Effector CD4-positive, alpha-beta T cell (primary cell): Measurements from ENCODE around the gene TTBK1.

ENCODE experiments used
- DNase-seq: peaks from one replicate; pipeline ENCODE4 v3.0.0-alpha.2; 2020

The TTBK1 gene

DNA sequence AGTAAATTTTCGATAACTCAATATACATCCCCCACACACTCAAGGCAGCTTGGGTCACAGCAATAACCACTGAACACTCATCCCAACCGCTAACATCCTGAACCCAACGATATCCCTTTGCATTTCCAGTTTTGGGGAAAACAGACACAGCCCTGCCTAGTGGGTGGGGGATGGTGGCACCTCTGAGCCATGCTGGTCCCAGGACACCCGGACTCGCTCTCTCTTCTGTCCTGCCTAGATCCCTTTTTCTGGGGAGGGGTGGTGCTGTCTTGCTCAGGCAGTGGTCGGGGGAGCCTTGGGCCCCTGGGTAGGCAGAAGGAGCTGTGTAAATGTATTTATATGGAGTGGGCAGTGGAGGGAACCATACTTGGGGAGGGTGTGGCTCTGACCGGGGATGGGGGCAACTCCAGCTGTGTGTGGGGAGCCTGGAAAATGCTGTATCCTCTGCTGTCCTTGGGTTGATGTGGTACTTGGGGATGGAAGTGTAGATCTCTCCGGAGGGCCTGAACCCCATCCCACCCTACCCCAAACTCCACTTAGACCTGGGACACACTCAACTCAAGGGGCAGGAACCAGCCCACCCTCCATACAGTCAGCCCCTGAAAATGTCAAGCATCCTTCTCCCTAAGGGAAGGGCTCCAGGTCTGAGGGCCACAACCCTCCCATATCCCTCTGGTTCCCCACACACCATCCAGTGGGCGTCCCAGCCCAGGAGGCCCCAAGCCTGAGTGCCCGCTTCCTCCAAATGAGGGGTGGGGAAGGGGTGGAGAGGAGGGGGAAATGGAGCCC, 31.0 kb downstream of the TTBK1 start:
- no peak for DNase-seq

DNA sequence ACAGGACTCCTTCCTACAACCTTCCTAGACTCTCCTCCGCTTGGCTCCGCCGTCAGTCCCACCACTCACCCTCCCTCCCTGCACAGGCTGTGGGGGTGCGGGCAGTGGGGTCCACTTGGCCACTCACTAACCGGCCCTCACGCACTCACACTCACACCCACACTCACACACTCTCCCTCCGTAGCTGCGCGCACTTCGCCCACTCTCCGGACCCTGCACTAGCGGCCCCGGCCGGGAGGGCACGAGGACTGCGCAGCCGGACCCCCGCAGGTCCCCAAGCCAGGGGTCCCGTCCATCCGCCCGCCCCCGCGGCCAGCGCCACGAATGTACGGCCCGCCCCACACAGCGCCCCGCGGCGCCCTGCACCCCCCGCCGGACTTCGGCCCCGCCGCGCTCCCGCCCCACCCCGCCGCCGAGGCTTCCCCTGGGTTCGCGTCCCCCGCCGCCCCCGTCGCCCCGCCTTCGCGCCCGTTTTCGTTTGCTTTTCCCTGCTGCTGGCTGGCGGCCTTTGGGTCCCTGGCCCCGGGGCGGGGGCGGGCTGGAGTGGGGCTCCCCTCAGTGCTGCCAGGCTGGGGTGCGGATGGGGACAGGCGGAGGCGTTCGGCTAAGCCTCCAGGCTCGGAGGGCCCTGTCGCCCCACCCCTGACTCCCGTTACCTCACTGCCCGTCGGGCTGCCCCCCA, 31.8 kb downstream of the TTBK1 start:
- DNase-seq: no peak

DNA sequence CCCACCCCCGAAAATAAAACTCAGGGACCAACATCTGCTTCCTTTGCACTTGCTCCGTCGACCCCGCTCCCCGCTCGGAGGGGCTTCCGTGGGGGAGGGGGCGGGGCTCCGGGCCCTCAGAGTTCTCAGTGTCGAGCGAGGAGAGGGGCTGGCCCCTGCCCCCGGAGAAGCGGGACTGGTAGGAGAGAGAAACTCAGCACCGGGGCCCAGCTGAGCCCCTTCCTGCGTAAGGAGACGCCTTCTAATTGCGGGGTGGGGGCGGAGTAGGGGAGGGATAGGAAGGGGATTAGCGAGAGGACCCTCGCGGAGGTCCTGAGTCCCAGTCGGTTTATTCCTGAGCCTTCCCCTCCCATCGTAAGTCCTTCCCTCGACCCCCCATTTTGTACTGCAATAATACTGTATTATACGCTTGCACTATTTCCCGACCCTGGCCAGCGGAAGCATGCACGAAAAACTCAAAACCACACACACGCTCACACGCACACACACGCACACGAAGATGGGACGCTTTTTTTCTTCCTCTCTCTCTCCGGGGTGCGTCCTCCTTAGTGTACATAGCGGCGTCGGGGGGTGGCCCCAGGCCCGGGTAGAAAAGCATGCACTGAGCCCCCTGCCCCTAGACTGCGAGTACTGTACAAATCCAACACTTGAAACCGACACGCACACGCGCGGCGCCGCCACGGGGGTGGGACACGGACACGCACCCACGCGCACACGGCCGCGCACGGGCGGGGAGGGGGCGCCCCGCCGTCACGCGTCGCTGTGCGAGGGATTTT, 32.7 kb downstream of the TTBK1 start:
- no peak for DNase-seq

DNA sequence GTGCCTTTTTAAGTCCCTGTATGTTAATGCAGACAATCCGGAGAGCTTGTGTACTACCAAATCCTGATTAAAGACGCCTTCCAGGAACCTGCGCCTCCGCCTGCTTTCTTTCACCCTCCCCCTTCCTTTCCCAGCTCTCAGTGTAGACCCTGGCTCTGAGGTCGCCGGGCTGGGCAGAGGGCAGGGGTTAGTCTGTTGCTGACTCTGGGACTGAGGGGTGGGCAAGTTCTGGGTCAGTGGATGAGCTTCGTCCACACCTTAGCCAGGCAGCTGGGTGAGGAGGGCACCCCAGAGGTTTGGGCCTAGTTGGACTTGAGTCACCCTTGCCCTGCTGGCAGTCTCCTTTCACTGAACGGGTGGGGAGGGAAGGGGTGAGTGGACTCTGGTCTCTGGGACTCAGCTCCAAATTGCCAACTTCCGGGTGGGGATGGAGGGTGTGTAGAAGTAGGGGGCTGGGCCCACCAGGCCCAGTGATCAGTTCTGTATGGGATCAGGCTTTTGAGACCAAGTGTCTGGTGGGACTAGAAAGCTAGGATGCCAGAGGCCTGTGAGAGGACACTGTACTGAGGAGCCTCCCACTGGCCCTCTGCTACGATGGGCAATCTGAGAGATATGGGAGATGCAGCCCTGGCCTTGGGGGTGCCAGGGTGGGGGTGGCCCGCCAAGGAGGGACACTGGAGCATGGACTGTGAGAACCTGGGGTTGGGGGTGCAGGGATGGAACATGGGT, 33.5 kb downstream of the TTBK1 start:
- DNase-seq: no peak

DNA sequence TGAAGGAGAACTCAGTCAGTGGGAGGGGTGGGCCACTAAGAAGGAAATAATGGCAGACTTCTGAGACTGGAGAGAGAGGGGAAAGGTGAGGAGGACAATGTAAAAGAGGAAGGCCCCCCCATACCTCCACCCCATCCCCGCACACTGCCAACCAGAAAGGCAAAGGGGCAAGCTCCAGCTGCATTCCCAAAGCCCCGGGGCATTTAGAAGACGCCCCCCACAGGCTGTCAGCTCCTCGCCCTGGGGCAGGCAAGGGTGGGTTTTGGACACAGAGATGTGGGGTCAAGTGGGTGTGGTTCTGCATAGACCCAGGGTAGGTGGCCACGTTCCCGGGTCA, 34.0 kb downstream of the TTBK1 start:
- no peak for DNase-seq

DNA sequence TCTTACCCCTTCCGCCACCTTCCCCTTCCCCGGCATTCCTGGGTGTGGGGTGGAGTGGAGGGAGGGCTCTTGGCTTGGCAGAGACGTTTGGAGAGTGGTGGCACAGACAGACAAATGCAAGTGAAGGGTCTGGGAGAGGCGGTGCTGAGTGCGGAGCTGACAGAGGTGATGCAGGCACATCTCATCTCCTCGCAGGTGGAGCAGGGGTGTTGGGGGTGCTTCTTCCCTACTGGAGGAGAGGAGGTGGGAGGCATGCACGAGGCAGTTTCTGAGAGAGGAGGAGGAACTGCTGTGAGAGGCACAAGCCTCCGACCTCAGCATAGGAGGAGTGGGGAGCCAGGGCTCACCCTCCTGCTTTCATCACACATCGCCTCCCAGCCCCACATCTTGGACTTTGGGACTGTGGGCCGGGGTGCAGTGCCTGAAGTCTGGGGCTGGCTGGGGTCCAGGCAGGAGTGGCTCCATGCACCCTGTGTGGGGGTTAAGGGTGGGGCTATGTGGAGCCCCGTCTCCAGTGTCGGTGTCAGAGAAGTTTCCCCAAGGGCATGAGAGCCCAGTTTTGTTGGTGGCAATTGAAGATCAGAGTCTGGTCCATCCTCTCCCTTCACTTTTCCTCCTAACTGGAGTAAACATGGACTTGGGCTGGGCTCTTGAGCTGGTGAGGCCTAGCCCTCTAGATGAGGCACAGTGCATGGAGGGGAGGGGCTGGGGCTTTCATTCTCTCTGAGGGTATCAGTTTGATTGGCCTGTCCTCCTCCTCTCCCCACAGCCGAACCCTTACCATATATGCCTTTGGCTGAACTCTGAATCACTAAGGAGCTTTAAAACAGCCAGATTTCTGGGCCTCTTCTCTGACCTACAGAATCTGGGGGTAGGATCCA, 34.6 kb downstream of the TTBK1 start:
- no peak for DNase-seq

DNA sequence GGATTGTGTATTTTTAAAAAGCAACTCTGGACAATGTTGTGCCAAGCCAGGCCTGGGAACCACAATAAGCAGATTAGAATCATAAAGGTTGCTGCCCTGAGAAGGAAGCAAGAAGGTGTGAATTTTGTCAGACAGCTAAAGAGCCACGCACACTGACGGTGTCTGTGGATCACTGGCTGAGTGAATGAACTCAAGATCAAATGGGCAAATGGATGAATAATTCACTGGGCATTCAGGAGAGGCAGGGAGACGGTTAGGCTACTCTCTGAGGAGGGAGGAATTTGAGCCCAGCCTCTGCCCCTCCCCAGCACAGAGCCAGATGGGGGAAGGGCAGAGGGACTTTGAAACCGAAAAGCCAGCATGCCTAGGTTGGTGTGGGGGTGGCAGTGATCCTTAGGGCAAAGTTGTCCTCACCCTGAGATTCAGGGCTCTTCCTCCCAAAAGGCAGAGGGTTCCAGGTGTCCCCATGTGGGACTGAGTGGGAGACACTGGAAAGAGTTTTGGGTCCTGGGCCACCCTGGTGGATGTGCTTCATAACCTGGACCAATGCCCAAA, 35.3 kb downstream of the TTBK1 start:
- no peak for DNase-seq

DNA sequence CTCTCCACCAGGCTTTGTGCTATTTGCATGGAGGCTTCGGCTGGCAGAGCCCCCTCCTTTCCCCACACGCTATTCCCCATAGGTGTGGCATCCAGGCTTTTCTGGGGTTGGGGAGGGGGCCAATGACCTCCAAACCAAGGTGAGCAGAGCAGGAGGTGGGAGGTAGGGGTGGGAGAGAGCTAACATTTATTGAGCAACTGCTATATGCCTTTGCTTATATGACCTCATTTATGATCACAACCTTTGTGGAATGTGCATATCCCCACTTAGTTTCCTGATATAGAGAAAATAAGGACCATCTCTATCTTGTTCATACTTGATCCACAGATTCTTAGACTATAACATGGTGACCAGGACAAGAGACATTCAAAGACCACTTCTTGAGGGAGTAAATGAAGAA, 37.0 kb downstream of the TTBK1 start:
- DNase-seq: no peak

DNA sequence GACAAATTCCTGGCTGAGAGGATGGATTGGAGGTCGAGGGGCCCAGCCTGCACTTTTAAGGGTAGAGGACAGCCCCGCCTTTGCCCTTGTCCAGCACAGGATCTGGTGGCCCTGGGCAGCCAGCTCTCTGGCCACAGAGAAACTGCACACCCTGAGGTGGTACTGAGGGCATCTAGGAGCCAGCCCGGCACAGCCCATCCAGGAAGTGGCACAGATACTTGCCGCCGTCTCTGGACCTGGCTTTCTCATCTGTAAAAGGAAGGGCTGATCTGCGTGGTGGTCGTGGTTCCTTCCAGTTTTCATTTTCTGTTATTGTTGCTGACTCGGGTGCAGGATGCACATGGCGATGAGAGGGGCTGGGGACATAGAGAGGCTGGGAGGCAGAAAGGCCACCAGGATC, 38.8 kb downstream of the TTBK1 start:
- DNase-seq: no peak

DNA sequence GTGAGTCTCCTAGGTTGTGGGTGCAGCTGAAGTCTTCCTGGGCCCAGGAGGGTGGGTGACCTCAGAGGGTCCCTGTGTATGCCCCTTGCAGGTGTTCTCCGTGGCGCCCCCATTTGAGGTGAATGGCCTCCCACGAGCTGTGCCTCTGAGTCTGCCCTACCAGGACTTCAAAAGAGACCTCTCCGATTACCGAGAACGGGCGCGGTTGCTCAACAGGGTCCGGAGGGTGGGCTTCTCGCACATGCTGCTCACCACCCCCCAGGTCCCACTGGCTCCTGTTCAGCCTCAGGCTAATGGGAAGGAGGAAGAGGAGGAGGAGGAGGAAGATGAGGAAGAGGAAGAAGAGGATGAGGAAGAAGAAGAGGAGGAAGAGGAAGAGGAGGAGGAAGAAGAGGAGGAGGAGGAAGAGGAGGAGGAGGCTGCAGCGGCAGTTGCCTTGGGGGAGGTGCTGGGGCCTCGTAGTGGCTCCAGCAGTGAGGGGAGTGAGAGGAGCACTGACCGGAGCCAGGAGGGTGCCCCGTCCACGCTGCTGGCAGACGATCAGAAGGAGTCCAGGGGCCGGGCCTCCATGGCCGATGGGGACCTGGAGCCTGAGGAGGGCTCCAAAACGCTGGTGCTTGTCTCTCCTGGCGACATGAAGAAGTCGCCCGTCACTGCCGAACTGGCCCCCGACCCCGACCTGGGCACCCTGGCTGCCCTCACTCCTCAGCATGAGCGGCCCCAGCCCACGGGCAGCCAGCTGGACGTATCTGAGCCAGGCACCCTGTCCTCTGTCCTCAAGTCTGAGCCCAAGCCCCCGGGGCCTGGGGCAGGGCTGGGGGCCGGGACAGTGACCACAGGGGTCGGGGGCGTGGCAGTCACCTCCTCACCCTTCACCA, 39.6 kb downstream of the TTBK1 start:
- no peak for DNase-seq

DNA sequence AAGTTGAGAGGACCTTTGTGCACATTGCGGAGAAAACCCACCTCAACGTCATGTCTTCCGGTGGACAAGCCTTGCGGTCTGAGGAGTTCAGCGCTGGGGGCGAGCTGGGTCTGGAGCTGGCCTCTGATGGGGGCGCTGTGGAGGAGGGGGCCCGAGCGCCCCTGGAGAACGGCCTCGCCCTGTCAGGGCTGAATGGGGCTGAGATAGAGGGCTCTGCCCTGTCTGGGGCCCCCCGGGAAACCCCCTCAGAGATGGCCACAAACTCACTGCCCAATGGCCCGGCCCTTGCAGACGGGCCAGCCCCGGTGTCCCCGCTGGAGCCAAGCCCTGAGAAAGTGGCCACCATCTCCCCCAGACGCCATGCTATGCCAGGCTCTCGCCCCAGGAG, 40.2 kb downstream of the TTBK1 start:
- DNase-seq: no peak

DNA sequence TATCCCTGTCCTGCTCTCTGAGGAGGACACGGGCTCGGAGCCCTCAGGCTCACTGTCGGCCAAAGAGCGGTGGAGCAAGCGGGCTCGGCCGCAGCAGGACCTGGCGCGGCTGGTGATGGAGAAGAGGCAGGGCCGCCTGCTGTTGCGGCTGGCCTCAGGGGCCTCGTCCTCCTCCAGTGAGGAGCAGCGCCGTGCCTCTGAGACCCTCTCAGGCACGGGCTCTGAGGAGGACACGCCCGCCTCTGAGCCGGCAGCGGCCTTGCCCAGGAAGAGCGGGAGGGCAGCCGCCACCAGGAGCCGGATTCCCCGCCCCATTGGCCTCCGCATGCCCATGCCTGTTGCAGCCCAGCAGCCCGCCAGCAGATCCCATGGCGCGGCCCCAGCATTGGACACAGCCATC, 40.6 kb downstream of the TTBK1 start:
- no peak for DNase-seq

DNA sequence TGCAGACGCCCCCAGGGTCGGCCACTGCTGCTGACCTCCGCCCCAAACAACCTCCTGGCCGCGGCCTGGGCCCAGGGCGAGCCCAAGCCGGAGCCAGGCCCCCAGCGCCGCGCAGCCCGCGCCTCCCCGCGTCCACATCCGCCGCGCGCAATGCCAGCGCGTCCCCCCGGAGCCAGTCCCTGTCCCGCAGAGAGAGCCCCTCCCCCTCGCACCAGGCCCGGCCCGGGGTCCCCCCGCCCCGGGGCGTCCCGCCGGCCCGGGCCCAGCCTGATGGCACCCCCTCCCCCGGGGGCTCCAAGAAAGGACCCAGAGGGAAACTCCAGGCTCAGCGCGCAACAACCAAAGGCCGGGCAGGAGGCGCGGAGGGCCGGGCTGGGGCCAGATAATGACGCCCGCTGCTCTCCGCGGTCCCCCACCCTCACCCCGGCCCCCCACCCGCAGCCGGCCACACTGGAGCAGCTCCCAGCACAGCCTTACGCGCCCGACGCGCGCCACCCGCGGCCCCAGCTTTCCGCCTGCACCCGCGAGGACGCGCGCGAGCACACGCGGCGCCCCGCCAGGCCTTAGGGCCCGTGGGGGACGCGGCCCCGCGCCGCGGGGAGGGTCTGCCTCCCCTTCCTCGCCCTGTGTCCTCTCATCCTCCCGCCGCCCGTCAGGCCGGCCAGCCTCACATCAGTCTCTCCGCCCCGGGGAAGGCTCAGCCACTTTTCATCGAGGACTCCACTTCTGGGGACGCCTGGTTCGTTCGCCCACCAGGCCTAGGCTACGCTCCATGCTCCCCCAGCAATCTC, 41.9 kb downstream of the TTBK1 start:
- no peak for DNase-seq

DNA sequence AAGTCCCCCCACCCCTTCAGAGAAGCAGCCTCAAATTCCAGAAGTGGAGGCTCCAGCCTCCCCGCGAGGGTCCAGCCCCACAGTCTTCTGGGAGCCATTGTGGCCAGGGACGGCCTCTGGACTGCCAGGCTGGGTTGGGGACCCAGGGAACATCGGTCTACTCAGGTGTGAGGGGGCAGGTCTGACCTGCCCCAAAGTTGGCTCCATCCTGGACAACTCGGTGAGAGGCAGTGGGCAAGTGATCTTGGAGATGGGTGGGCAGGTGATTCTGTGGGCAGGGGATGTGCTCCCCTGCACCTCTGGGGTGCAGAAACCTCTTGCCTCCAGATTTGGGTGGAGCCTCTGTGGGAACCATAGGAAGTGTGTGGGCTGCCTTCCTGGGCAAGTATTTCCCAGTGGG, 42.6 kb downstream of the TTBK1 start:
- no peak for DNase-seq

DNA sequence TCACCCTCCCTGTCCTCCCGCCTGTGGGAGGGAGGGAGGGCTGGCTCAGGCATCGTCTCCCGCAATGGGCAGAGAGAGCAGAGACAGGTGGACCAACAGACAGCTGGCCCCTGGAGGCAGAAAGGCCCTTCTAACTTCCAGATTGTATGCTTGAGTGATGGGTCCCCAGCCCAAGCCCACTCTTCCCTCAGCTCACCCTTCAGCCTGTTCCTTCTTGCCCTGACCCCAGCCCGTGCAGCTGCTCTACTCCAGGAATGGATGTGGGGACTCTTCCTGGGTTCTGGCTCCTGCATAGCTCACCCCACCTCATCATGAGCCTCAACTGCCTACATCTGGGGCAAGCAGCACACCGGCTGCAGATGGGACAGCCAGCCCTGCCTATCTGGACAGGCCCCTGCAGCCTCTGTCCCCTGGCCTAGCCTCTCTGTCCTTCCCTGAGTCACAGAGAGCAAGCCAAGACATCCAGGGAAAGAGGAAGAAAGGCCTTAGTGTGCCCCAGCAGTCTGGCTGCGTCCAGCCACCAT, 43.2 kb downstream of the TTBK1 start:
- DNase-seq: no peak

DNA sequence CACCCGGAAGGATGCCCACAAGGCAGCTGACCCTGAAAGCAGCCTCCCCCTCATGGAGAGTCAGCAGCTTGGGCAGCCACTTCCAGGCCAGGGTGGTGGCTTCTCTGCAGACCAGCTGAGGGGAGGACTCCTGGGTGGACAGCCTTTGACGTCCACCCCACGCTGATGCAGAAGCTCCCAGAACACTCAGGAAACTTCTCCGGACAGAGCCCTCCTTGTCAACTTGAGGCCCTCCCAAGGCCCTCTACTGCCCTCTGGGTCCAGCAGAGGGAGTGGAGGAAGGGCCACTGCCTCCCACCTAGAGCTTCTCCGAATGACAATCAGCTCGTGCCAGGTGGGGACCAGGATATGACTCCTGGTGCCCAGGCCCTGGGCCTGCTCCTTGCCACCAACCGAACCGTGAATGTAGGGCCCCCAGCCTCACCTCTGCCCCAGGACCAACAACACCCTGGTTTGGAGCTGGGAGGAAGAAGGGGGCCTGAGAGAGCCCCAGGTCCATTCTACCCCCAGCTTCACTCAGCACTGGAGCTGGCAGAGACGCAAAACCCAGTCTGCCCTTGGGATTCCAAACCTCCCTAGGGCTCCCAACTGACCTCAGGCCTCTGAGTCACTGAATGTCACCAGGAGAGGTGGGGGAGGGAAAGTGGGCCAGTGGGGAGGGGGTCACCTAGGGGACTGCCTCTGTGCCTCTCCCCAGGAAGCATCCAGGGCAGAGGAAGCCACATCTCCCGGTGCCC, 43.9 kb downstream of the TTBK1 start:
- no peak for DNase-seq

DNA sequence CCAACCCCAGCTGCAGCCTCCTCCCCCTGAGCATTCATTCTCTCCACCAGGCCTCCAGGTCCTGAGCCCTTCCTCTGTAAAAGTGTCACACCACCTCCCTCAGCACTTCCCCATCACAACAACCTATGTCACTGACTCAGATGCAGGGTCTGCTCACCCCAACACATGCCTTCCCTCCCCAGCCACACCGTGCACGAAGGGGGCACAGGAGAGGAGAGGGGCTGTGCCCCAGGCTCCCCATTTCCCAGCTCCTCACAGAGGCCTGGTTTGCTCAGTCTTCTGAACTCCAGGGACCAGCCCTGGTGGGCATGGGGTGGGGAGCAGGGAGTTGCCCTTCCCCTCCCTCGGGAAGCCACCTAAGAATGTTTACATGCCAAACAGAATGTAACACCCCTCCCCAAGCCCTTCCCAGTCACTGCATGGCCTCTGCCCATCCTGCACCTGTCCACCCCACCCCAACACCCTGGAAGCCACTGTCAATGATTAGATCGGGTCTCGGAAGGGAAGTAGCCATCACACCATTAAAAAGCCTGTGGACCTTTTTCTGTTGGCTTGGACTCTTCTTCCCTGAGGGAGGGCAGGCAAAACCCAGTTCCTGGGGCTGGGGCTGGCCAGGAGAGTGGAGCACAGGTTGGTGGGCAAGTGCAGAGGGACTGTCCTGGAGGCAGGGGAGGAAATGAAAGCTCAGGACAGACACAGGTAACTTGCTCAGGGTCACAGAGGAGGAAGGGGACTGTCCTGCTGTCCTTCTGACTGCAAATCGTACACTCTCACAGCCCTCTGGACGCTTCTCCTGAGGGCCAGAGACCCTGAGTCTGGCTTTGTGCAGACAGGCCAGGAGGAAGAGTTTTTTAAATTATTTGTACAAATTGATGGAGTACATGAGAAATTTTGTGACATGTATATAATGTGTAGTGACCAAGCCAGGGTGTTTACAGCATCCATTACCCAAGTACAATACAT, 44.7 kb downstream of the TTBK1 start:
- no peak for DNase-seq
